Heart left ventricle (tissue), 16 donors: ENCODE measurements around the gene ANKRD44. TPM values are rescaled to one million over a fixed set of nuclear protein-coding genes. Genes with fewer than 3 reads are reported as not detected.

Source experiments
- ATAC-seq, 4 donors: fragments of 200-7000 bp; cut with Tn5 transposase; one replicate each; pipeline ENCODE4 v1.9.1; 2020 to 2022; ENCODE audit warnings: moderate library complexity in 4 of 4, mild to moderate bottlenecking in 3 of 4, moderate number of reproducible peaks in 1 of 4
- DNase-seq, 5 donors: peaks; one replicate each; pipeline ENCODE4 v3.0.0-alpha.2; 2020
- H3K27ac ChIP-seq, 12 donors: fragments of 200-600 bp; sonication (generic) in 4 of 12; one replicate each; pipeline versions ENCODE4 v1.5.0 to v1.8.0; 2016 to 2022; ENCODE audit warnings: mild to moderate bottlenecking in 2 of 12
- H3K27me3 ChIP-seq, 9 donors: fragments of 200-600 bp; sonication (generic) in 2 of 9; one replicate each; pipeline versions ENCODE4 v1.5.1 to v1.8.0; 2016 to 2022; ENCODE audit warnings: mild to moderate bottlenecking in 3 of 9
- H3K36me3 ChIP-seq, 9 donors: fragments of 200-600 bp; sonication (generic) in 2 of 9; one replicate each; pipeline versions ENCODE4 v1.5.0 to v1.8.0; 2018 to 2022; ENCODE audit warnings: mild to moderate bottlenecking in 2 of 9
- H3K4me1 ChIP-seq, 12 donors: fragments of 200-600 bp; sonication (generic) in 4 of 12; one replicate each; pipeline versions ENCODE4 v1.5.0 to v1.8.0; 2016 to 2022; ENCODE audit warnings: mild to moderate bottlenecking in 3 of 12
- H3K4me3 ChIP-seq, 12 donors: fragments of 200-600 bp; sonication (generic) in 4 of 12; one replicate each; pipeline versions ENCODE4 v1.5.0 to v1.8.0; 2017 to 2022; ENCODE audit warnings: mild to moderate bottlenecking in 9 of 12, moderate library complexity in 4 of 12
- H3K9me3 ChIP-seq, 12 donors: fragments of 200-600 bp; sonication (generic) in 4 of 12; one replicate each; pipeline versions ENCODE4 v1.5.0 to v1.8.0; 2016 to 2022; ENCODE audit warnings: mild to moderate bottlenecking in 1 of 12
- CTCF ChIP-seq, 12 donors: fragments of 200-600 bp; sonication (generic) in 4 of 12; IDR thresholded peaks; one replicate each; pipeline versions ENCODE4 v1.5.0 to v1.8.0; 2018 to 2022; ENCODE audit warnings: antibody characterized with exemption in 12 of 12, mild to moderate bottlenecking in 5 of 12
- POLR2A ChIP-seq, 2 donors: fragments of 450-650 bp; IDR thresholded peaks; one replicate each; pipeline ENCODE4 v1.6.1; 2017; ENCODE audit warnings: antibody characterized with exemption in 2 of 2, mild to moderate bottlenecking in 2 of 2, moderate library complexity in 2 of 2
- WGBS, 4 donors: extraction: QIAGEN DNeasy Blood & Tissue Kit in 2 of 4; methylation state at CpG; one replicate each; pipeline versions ENCODE4 v1.1.5 to v1.1.7; 2013 to 2018; 5-methylcytosine and 5-hydroxymethylcytosine counted together
- intact Hi-C, 10 donors: fragments of 100-400 bp; cut with DNase I; formaldehyde crosslinking; loops; one replicate each; pipeline versions ENCODE4 v1.11.1 to v1.14.2; 2022
- polyA plus RNA-seq, 2 donors: library from polyadenylated mRNA; stranded (reverse); fragments of 200-250 nt; gene quantifications; one replicate each; pipeline ENCODE4 v1.2.3, GENCODE V29; 2013
- total RNA-seq, 9 donors: library from RNA; depleted of rRNA in 2 of 9; stranded (reverse); fragments of >200 nt in 2 of 9; fragmentation: NEBNext Ultra II Directional in 3 of 9; extraction: Animal tissue kit (Norgen Biotek cat#: 25700) in 3 of 9; gene quantifications; one replicate each; pipeline versions ENCODE4 v1.1.0 to v1.2.4, GENCODE V29; 2016 to 2023
- donor health status: ischemic (EF 13 %, LVEDD 7.1; RV severe dilation, severe dysfunction).
- donor health status: healthy with polysubstance abuse.
- donor health status: DM: no; HTN: yes; CAD: no.
- donor health status: DM: no; HTN: no; CAD: no.
- donor health status: ischemic (EF 25% LVEDD 6.9; RV normal size, moderate dysfunction).
- donor health status: ischemic (EF 25% LVEDD 5.7; RV mildly dilated, moderate dysfunction).
- donor health status: healthy.
- donor health status: DM: yes; HTN: yes; CAD: no.
- donor health status: ischemic (EF 35%, LVEDD 5.7; RV mildly dilated, moderate dysfunction).
- donor health status: nonischemic (EF 11% LVEDD 7.7; RV severe dilation, severe dysfunction).
- donor health status: DM: yes; HTN: yes; CAD: no.
- donor health status: PGD.
- donor health status: ischemic (EF 29% LVEDD 5.4; RV normal size, mild dysfunction).
- donor health status: nonischemic (EF 23%, LVEDD 6.1; RV moderate dilation, normal function).

Gene ANKRD44
- total and polyA plus RNA-seq, 11 donors: 2.4 to 30.6 (median 8.4) TPM

GRCh38 chr2:197270601-197271000, 40.0 kb downstream of the ANKRD44 start:
- H3K36me3 ChIP-seq: no peaks in the 10 kb centered on the region
- ATAC-seq (no peak), DNase-seq (no peak)
- H3K4me3 ChIP-seq: no peak overlapping the region
- TF ChIP-seq POLR2A (IDR thresholded peaks at IDR 0.05) (no peak), CTCF (IDR thresholded peaks at IDR 0.05) (no peak)
- WGBS, 4 donors: 82 to 91% (median 89%) methylated on average over 3 of the region's 3 CpGs
- H3K9me3 ChIP-seq: no peaks in the 10 kb centered on the region
- intact Hi-C loops: loop anchor here in 1 of 10 donors (10.0 kb wide), 1 partner anchor 334 kb away; no protein-coding TSS in a partner anchor
- peaks cover 0 to 65% (median 9%) of the 10 kb centered on the region in 12 donors for H3K4me1 ChIP-seq
- H3K27ac ChIP-seq: no peak overlapping the region
- H3K27me3 ChIP-seq: no peaks in the 10 kb centered on the region

GRCh38 chr2:197269815-197270214, 40.8 kb downstream of the ANKRD44 start:
- Histone ChIP-seq H3K27ac (no peak overlapping the region), H3K4me1 (peaks cover 0 to 70% (median 9%) of the 10 kb centered on the region in 12 donors), H3K27me3 (no peaks in the 10 kb centered on the region), H3K4me3 (no peak overlapping the region), H3K36me3 (no peaks in the 10 kb centered on the region), H3K9me3 (no peaks in the 10 kb centered on the region)
- intact Hi-C loops: loop anchor here in 1 of 10 donors (10.0 kb wide), 1 partner anchor 335 kb away; no protein-coding TSS in a partner anchor
- peak in 2 of 4 donors; percentile 15 to 16 for ATAC-seq
- no peak for DNase-seq
- no peak for TF ChIP-seq POLR2A (IDR thresholded peaks at IDR 0.05)

GRCh38 chr2:197268786-197269584, 41.6 kb downstream of the ANKRD44 start:
- Histone ChIP-seq H3K4me3 (no peak overlapping the region), H3K4me1 (peaks cover 0 to 71% (median 9%) of the 10 kb centered on the region in 12 donors), H3K27me3 (no peaks in the 10 kb centered on the region), H3K27ac (peak overlapping the region in 1 of 12 donors; percentile 24), H3K9me3 (no peaks in the 10 kb centered on the region), H3K36me3 (no peaks in the 10 kb centered on the region)
- intact Hi-C loops: no loop called here
- 68 to 75% (median 71%) methylated on average over 7 of the region's 7 CpGs for WGBS, 4 donors
- ATAC-seq (no peak), DNase-seq (no peak)
- TF ChIP-seq POLR2A (IDR thresholded peaks at IDR 0.05) (no peak), CTCF (IDR thresholded peaks at IDR 0.05) (no peak)

- TF ChIP-seq CTCF (IDR thresholded peaks at IDR 0.05) (no peak), POLR2A (IDR thresholded peaks at IDR 0.05) (no peak)
- WGBS, 4 donors: 84 to 92% (median 90%) methylated on average over 3 of the region's 3 CpGs
- ATAC-seq: no peak
- Histone ChIP-seq H3K4me3 (no peak overlapping the region), H3K4me1 (peaks cover 0 to 82% (median 11%) of the 10 kb centered on the region in 12 donors), H3K9me3 (no peaks in the 10 kb centered on the region), H3K27ac (peak overlapping the region in 1 of 12 donors; percentile 23), H3K27me3 (no peaks in the 10 kb centered on the region), H3K36me3 (no peaks in the 10 kb centered on the region)
- no peak for DNase-seq
- intact Hi-C loops: no loop called here
These were observed 44.1 kb downstream of the ANKRD44 start for GRCh38 chr2:197266477-197266876.
